Fibroblast of pulmonary artery (primary cell): ENCODE measurements around the gene ABCA13.

ENCODE experiments used
- DNase-seq: peaks from one replicate; pipeline ENCODE4 v3.0.0-alpha.2; 2010; ENCODE audit warnings: low read depth
- H3K4me3 ChIP-seq: replicated peaks from 2 replicates; pipeline ENCODE4 v1.5.1; 2011; ENCODE audit warnings: low read depth, mild to moderate bottlenecking, control low read depth, low read length, moderate library complexity
- CTCF ChIP-seq: IDR thresholded peaks from 2 replicates; pipeline ENCODE4 v1.5.1; 2011; ENCODE audit warnings: mild to moderate bottlenecking, control low read depth, low read length, inconsistent platforms; ENCODE audit errors: missing control alignments

Gene ABCA13

GRCh38 chr7:48295296-48295971, 124.2 kb downstream of the ABCA13 start:
- no peak for DNase-seq
- no peak for TF ChIP-seq CTCF
- H3K4me3 ChIP-seq: no peak overlapping the region

DNA sequence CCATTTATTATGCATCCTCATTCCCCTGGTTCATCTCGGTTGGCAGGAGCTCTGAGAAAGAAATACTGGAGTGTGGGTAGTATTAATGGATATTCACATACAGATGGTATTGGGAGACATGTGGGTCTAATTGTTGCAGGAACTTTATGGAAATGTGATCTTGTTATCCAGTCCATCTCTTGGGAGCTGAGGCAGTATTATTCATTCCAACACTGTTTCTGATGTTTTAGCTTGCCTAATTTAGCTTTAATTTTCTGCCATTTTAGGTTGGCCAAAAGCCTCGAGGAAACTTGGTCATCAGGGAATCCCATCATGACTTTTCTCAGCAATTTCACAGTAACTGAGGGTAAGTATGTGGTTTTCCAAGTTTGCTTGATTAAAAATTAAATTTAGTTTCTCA, 125.7 kb downstream of the ABCA13 start:
- TF ChIP-seq CTCF: no peak
- DNase-seq: no peak
- no peak overlapping the region for H3K4me3 ChIP-seq

- TF ChIP-seq CTCF: no peak
- H3K4me3 ChIP-seq: no peak overlapping the region
- DNase-seq: peak; percentile 18
Observed at GRCh38 chr7:48298779-48299178, 127.5 kb downstream of the ABCA13 start.

- TF ChIP-seq CTCF: peak; percentile 80
- DNase-seq: peak; percentile 72
Observed at GRCh38 chr7:48299580-48300169, 128.4 kb downstream of the ABCA13 start.

DNA sequence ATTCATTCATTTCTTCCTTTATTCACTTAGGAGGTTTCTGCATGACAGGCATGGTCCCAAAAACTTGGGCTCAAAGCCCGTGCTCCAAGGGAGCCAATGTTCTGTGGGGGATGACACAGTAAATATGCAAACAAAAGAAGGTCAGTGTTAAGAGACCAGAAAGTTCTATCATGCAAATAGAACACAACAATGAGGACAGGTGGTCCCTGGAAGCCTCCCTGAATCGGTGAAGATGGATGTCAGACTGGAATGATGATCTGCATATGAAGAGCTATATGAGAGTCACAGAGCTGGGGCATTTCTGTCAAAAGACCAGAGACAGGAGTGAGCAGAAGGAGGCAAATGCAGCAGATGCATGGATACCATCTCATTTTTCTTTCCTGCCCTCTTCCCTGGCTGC, 129.0 kb downstream of the ABCA13 start:
- no peak for DNase-seq
- TF ChIP-seq CTCF: no peak

More at GRCh38 chr7:48299580-48300169, 128.4 kb downstream of the ABCA13 start:
- no peak overlapping the region for H3K4me3 ChIP-seq

GRCh38 chr7:48301201-48301600, 129.9 kb downstream of the ABCA13 start:
- no peak for DNase-seq
- no peak for TF ChIP-seq CTCF
- H3K4me3 ChIP-seq: no peak overlapping the region

More for the DNA sequence above, 129.0 kb downstream of the ABCA13 start:
- H3K4me3 ChIP-seq: no peak overlapping the region

DNA sequence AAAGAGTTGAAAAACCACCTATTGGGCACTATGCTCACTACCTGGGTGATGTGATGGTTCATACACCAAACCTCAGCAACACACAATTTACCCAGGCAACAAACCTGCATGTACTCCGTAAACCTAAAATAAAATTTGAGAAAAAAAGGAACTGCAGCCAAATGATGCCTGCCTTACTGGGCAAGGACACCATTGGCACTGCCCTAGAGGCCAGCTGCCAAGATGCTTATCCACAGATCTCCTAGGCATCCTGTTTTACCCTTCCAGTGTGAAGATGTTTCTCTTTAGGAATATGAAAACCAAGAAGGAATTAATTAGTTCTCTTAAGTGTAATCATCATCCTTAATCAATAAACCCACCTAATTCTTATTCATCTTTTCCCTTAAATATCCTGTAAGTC, 133.4 kb downstream of the ABCA13 start:
- TF ChIP-seq CTCF: no peak

More for the DNA sequence above, 133.4 kb downstream of the ABCA13 start:
- H3K4me3 ChIP-seq: no peak overlapping the region
- no peak for DNase-seq
